ENCODE measurements around the gene PCGF3. TPM values are rescaled to one million over a fixed set of nuclear protein-coding genes. Genes with fewer than 3 reads are reported as not detected.

PCGF3 gene
- total RNA-seq, 4 donors from 2014 or later = 40.0 to 57.6 (median 46.9) TPM

DNA sequence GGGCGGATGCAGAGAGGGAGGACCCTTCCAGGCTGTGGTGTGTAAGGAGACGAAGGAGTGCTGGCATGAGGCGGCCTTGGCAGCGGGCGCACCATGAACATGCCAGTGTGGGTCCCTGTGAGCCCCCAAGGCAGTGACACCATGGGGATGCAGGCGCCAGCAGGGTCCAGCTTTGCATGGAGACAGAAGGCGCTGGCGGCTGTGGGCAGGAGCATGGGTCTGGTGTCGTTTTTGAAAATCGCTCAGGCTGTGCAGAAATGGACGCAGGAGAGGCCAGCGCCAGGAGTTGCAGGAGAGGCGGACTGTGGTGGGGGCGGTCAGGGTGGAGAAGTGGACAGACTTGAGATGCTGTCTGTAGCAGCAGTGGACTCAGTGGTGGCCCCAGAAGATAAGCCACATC is 56.1 kb downstream of the PCGF3 start:
- TF ChIP-seq POLR2A (IDR thresholded peaks at IDR 0.05) = no peak
- TF ChIP-seq, protein P1, sequence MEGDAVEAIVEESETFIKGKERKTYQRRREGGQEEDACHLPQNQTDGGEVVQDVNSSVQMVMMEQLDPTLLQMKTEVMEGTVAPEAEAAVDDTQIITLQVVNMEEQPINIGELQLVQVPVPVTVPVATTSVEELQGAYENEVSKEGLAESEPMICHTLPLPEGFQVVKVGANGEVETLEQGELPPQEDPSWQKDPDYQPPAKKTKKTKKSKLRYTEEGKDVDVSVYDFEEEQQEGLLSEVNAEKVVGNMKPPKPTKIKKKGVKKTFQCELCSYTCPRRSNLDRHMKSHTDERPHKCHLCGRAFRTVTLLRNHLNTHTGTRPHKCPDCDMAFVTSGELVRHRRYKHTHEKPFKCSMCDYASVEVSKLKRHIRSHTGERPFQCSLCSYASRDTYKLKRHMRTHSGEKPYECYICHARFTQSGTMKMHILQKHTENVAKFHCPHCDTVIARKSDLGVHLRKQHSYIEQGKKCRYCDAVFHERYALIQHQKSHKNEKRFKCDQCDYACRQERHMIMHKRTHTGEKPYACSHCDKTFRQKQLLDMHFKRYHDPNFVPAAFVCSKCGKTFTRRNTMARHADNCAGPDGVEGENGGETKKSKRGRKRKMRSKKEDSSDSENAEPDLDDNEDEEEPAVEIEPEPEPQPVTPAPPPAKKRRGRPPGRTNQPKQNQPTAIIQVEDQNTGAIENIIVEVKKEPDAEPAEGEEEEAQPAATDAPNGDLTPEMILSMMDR (IDR thresholded peaks at IDR 0.05) = no peak
- no peak for DNase-seq
- Histone ChIP-seq H3K4me1 (peaks cover under 1 to 15% (median 6%) of the 10 kb centered on the region in 3 donors), H3K9me3 (no peaks in the 10 kb centered on the region), H3K36me3 (peaks cover 9 to 86% (median 11%) of the 10 kb centered on the region in 3 donors), H3K4me3 (no peak overlapping the region), H3K27me3 (no peaks in the 10 kb centered on the region), H3K27ac (no peak overlapping the region)
- intact Hi-C loops (cut with DNase I) = no loop called here
- WGBS, 2 donors = 94 to 95% methylated on average over 11 to 14 of the region's 14 CpGs

- Histone ChIP-seq H3K36me3 (peaks cover 9 to 86% (median 14%) of the 10 kb centered on the region in 3 donors), H3K27me3 (no peaks in the 10 kb centered on the region), H3K9me3 (no peaks in the 10 kb centered on the region), H3K27ac (no peak overlapping the region), H3K4me3 (no peak overlapping the region), H3K4me1 (peaks cover 5 to 22% (median 6%) of the 10 kb centered on the region in 3 donors)
- intact Hi-C loops (cut with DNase I) = no loop called here
- TF ChIP-seq POLR2A (IDR thresholded peaks at IDR 0.05) = no peak
- TF ChIP-seq, protein P1 (IDR thresholded peaks at IDR 0.05) = peak in 2 of 6 experiments; percentile 5 to 30
- no peak for DNase-seq
- whole genome bisulfite sequencing, 2 donors = 87 to 89% methylated on average over 21 to 22 of the region's 24 CpGs
Measured at GRCh38 chr4:762211-763190, 56.9 kb downstream of the PCGF3 start.

- intact Hi-C loops (cut with DNase I) = no loop called here
Measured at GRCh38 chr4:763191-763810, 57.7 kb downstream of the PCGF3 start.

GRCh38 chr4:763922-764321 is 58.3 kb downstream of the PCGF3 start:
- no peak overlapping the region for H3K4me3 ChIP-seq
- TF ChIP-seq, protein P1 (IDR thresholded peaks at IDR 0.05) = no peak
- no peak for TF ChIP-seq POLR2A (IDR thresholded peaks at IDR 0.05)
- no peaks in the 10 kb centered on the region for H3K27me3 ChIP-seq
- intact Hi-C loops (cut with DNase I) = no loop called here
- 81 to 91% methylated on average over 8 to 11 of the region's 11 CpGs for WGBS, 2 donors
- no peak overlapping the region for H3K27ac ChIP-seq
- peaks cover 9 to 91% (median 19%) of the 10 kb centered on the region in 3 donors for H3K36me3 ChIP-seq
- H3K9me3 ChIP-seq = no peaks in the 10 kb centered on the region
- peaks cover 5 to 22% (median 6%) of the 10 kb centered on the region in 3 donors for H3K4me1 ChIP-seq
- DNase-seq = no peak

More at GRCh38 chr4:763191-763810, 57.7 kb downstream of the PCGF3 start:
- H3K4me1 ChIP-seq = peaks cover 5 to 22% (median 6%) of the 10 kb centered on the region in 3 donors
- no peaks in the 10 kb centered on the region for H3K9me3 ChIP-seq
- no peak overlapping the region for H3K27ac ChIP-seq
- 83 to 87% methylated on average over 20 to 22 of the region's 23 CpGs for WGBS, 2 donors
- peaks cover 9 to 86% (median 14%) of the 10 kb centered on the region in 3 donors for H3K36me3 ChIP-seq
- no peak overlapping the region for H3K4me3 ChIP-seq
- no peaks in the 10 kb centered on the region for H3K27me3 ChIP-seq
- TF ChIP-seq POLR2A (IDR thresholded peaks at IDR 0.05) = no peak
- TF ChIP-seq, protein P1 (IDR thresholded peaks at IDR 0.05) = no peak
- DNase-seq = no peak
